ENCODE results near the gene LGALS7B.
"Not testable (repeated sequence)": the region's sequence is repeated elsewhere in the genome, so short reads cannot be mapped to it uniquely, and the experiment has no call there.

Gene LGALS7B

GRCh38 chr19:38797781-38798180 is 8.8 kb downstream of the LGALS7B start:
- not testable (repeated sequence) for DNase-seq

DNA sequence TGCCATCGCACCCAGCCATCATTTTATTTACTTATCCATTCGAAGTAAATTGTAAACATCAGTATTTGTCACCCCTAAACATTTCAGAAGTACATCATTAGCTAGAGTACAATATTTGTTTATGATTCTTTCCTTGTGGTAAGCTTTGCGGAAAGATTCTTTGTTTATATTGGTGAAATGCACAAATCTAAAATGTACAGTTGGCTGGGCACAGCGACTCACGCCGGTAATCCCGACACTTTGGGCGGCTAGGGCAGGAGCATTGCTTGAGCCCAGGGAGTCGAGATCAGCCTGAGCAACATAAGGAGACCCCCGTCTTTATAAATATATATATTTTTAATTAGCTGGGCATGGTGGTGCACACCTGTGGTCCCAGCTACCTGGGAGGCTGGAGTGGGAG is 10.1 kb downstream of the LGALS7B start:
- no peak for DNase-seq

- DNase-seq = no peak
These were observed 11.8 kb downstream of the LGALS7B start for GRCh38 chr19:38800577-38801347.

- no peak for DNase-seq
These were observed 12.5 kb downstream of the LGALS7B start for GRCh38 chr19:38801359-38802095.

GRCh38 chr19:38803543-38803942 is 14.5 kb downstream of the LGALS7B start:
- DNase-seq = no peak

DNA sequence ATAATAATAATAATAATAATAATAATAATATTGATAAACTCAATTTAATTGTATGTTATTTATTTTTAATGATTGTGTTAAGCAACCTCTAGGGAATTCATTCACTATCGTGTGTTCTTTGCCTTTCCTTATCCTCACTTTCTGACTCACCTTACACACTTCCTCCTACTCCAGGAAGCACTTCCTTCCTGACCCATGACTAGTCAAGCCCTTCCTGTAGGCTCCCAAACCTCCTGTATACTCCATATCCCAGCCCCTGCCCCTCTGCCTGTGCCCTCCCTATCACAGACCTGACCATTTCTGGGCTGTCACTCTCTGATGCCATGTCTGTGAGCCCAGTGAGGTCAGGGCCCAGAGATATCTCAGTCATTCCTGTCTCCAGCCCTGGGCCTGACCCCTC is 16.2 kb downstream of the LGALS7B start:
- no peak for DNase-seq

GRCh38 chr19:38806371-38806770 is 17.4 kb downstream of the LGALS7B start:
- no peak for DNase-seq

DNA sequence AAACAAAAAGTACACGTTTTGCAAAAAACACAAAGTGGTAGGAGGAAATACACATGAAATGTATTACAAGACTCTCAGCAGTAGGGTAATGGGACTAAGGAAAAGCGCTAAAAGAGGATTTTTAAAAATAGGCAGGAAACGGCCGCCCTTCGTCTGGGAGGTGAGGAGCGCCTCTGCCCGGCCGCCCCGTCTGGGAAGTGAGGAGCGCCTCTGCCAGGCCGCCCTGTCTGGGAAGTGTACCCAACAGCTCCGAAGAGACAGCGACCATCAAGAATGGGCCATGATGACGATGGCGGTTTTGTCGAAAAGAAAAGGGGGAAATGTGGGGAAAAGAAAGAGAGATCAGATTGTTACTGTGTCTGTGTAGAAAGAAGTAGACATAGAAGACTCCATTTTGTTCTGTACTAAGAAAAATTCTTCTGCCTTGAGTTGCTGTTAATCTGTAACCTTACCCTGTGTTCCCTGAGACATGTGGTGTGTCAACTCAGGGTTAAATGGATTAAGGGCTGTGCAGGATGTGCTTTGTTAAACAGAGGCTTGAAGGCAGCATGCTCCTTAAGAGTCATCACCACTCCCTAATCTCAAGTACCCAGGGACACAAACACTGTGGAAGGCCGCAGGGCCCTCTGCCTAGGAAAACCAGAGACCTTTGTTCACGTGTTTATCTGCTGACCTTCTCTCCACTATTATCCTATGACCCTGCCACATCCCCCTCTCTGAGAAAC is 18.5 kb downstream of the LGALS7B start:
- DNase-seq = not testable (repeated sequence)

DNA sequence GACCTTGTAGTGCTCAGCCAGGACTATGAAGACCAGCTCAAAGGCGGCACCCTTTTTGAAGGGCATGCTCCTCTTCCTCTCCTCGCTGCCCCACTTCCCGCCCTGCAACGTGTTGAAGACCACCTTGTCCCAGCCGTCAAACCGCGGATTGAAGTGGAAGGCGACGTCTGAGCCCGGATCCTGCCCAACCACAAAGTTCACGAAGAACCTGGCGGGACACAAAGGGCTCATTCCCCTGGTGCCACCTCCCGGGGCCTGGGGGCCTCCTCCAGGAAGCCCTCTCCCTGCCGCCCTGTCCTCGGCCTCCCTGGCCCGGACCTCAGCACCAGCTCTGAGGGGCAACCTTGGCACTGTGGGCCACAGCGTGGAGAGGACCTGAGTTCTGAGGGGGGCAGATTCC is 19.7 kb downstream of the LGALS7B start:
- no peak for DNase-seq

- no peak for DNase-seq
These were observed 20.7 kb downstream of the LGALS7B start for GRCh38 chr19:38809592-38810252.

DNA sequence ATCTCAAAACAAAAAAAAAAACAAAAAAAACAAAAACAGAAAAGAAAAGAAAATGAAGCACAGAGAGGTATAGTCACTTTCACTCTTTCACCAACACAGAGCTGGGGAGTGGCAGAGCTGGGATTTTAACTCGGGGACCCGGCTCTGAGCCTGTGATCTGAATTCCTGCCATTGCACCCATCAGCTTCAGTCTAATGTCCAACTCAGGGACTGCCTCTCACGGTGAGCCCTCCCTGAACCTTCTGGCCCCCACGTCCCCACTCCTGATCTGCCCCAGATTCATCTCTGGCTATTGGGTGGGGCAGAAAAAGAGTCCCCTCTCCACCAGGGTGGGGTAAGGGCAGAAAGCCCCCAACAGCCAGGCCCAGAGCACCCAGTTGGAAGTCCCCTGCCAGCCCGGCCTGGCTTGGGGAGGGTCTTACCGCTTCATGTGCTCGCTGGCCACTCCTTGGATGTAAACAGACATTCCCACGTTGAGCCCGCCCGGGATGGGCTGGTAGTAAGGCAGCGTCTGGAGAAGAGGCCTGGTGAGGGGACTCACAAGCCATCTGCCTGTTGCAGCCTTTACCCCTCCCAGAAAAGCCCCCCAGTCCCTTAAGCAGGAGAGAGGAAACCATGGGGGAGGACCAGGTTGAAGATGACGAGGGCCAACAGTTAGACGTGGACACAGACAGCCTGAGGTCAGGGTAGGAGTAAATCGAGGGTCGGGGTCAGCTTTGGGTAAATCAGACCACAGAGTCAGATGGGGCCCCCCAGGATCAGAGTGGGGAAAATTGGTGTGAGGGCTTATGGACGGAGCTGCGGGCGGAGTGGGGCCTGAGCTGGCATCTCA is 23.2 kb downstream of the LGALS7B start:
- DNase-seq = no peak

- DNase-seq = no peak
These were observed 23.9 kb downstream of the LGALS7B start, which contains the start of gene LGALS4 for GRCh38 chr19:38812841-38813320. Gene LGALS4, minus strand, starts transcription at chr19:38812945. Its CDS starts 59 bp downstream, at chr19:38812886.

GRCh38 chr19:38813323-38813722 is 24.3 kb downstream of the LGALS7B start:
- no peak for DNase-seq

DNA sequence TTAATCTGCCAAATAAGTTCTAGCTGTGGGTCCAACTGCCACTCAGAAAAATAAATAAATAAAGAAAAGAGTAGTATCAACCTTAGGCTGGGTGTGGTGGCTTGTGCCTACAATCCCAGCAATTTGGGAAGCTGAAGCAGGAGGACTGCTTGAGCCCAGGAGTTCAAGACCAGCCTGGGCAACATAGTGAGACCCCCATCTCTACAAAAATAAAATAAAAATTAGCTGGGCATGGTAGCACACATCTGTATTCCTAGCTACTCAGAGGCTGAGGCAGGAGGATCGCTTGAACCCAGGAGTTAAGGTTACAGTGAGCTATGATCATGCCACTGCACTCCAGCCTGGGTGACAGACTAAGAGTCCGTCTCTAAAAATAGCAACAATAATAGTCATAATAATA is 24.9 kb downstream of the LGALS7B start:
- not testable (repeated sequence) for DNase-seq

DNA sequence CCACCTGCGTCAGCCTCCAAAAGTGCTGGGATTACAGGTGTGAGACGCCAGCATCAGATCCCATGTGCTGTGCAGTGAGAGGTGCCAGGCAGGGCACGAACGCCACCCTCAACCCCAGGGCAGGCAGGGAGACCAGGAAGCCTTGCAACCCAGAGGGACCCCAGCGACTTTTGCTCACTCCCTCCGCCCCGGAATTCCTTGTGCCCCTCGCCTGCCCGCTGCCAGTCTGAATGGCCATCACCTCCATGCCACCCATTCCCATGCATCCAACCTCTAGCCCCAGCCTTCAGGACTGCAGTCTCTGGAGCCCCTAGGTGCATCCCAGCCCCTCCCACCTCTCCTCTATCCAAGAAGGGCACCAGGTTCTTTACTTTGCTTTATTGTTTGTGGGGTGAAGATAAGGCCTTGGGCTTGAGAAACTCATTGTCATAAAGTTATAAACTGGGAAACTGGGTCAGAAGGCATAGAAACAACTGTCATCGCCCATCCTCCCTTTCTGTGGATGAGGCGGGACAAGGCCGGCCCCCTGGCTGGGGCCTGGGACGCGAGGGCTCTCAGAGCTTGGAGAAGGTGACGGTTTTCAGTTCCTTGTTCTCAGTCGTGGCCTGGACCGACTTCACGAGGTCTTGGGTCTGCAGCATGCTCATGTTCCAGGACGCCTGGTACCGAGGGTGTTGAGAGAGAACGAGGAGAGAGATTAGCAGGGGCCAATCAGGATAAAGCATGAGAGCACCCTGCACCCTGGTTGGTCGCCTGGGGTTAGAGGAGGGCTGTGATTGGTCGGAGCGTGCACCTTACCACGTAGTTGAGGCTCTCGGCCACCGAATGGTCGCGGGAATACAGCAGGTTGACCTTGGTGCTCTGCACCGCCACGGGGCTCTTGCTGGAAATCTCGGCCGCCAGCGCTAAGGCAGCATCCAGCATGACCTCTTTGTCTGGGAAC is 26.3 kb downstream of the LGALS7B start:
- no peak for DNase-seq

DNA sequence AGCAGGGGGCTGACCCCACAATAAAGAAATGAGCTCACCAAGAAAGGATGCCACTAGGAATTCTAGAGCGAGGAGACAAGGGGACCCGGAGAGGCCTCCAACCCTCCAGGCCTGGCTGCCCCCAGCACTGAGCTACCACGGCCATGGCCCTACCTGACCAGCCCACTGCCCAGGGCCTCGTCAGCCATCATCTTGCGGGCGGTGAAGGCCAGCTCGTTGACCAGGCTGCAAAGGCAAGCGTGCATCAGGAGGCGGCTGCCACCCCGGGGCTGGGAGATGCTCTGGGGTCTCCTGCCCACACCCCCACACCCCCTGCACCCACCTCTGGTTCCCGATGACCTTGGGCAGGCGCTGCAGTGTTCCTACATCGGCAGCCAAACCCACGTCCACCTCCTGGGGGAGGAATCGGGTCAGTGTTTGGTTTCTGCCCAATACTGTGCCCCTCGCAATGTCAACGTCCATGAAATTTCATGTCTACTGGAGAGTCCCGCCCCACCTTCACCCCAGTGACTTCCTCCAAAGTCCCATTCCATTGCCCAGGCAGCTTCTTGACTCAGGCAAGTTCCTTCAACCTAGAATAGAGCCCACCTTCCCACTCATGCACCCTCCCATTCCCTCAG is 27.2 kb downstream of the LGALS7B start:
- DNase-seq = no peak

- DNase-seq = no peak
These were observed 28.1 kb downstream of the LGALS7B start for GRCh38 chr19:38817081-38817480.

- DNase-seq = no peak
These were observed 30.4 kb downstream of the LGALS7B start for GRCh38 chr19:38819231-38819920.

DNA sequence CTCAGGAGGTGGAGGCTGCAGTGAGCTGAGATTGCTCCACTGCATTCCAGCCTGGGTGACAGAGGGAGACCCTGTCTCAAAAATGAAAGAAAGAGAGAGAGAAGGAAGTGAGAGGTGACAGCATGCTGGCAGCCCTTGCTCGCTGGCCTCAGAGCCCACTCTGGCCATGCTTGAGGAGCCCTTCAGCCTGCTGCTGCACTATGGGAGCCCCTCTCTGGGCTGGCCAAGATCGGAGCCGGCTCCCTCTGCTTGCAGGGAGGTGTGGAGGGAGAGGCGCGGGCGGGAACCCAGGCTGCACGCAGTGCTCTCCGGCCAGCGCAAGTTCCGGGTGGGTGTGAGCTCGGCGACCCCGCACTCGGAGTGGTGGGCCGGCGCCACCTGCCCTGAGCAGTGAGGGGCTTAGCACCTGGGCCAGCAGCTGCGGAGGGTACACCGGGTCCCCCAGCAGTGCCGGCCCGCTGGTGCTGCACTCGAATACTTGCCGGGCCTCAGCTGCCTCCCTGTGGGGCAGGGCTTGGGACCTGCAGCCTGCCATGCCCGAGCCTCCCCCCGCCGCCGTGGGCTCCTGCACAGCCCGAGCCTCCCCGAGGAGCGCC is 32.3 kb downstream of the LGALS7B start:
- not testable (repeated sequence) for DNase-seq
